SH-SY5Y (cell line): ENCODE measurements around the gene NARF.

Source experiments
- GATA2 ChIP-seq: IDR thresholded peaks from 2 replicates; pipeline ENCODE4 v1.6.1; 2011; ENCODE audit warnings: mild to moderate bottlenecking, low read depth, low read length
- GATA3 ChIP-seq: IDR thresholded peaks from 2 replicates; pipeline ENCODE4 v1.6.1; 2011; ENCODE audit warnings: low read depth, mild to moderate bottlenecking, low read length, moderate library complexity

NARF gene

GRCh38 chr17:82519971-82520903 lies 61.7 kb downstream of the NARF start:
- no peak for TF ChIP-seq GATA3
- no peak for TF ChIP-seq GATA2

- TF ChIP-seq GATA2: no peak
- no peak for TF ChIP-seq GATA3
Observed at GRCh38 chr17:82524540-82524939, 66.0 kb downstream of the NARF start.

GRCh38 chr17:82525712-82526111 lies 67.2 kb downstream of the NARF start:
- TF ChIP-seq GATA3 (no peak), GATA2 (no peak)

GRCh38 chr17:82527898-82528297 lies 69.4 kb downstream of the NARF start:
- no peak for TF ChIP-seq GATA3
- TF ChIP-seq GATA2: no peak

GRCh38 chr17:82528484-82529265 lies 70.1 kb downstream of the NARF start:
- TF ChIP-seq GATA2: no peak
- no peak for TF ChIP-seq GATA3

GRCh38 chr17:82529914-82530300 lies 71.4 kb downstream of the NARF start:
- TF ChIP-seq GATA3 (no peak), GATA2 (no peak)

GRCh38 chr17:82531431-82531881 lies 72.9 kb downstream of the NARF start:
- TF ChIP-seq GATA2 (no peak), GATA3 (no peak)

GRCh38 chr17:82534401-82534812 lies 75.9 kb downstream of the NARF start:
- TF ChIP-seq GATA3 (no peak), GATA2 (no peak)

- TF ChIP-seq GATA3 (no peak), GATA2 (no peak)
Observed at GRCh38 chr17:82536512-82537201, 78.1 kb downstream of the NARF start.
